SK-N-SH (cell line): ENCODE data around the gene BTNL2. TPM values are rescaled to one million over a fixed set of nuclear protein-coding genes. Genes with fewer than 3 reads are reported as not detected.

Experiments used
- CTCF ChIA-PET: fragments of 300-600, 350-600 bp; formaldehyde crosslinking; extraction: SDS; loops from one replicate; lab custom pipeline; 2021; lab: Yijun Ruan, JAX
- POLR2A ChIA-PET: fragments of 350-600 bp; sonication (Branson Sonifier 250); formaldehyde crosslinking; extraction: SDS; loops from one replicate; lab custom pipeline; 2020; ENCODE audit warnings: antibody characterized with exemption, inconsistent platforms; lab: Yijun Ruan, JAX
- DNase-seq: peaks from one replicate; pipeline ENCODE4 v3.0.0; 2012
- H2AFZ ChIP-seq: fragments of 200-600 bp; sonication (generic); 2 replicates; pipeline ENCODE4 v1.8.1; 2016; ENCODE audit warnings: antibody characterized with exemption, mild to moderate bottlenecking, low read depth
- H3F3A ChIP-seq: fragments of 200-600 bp; sonication (generic); replicated peaks from 2 replicates; pipeline ENCODE3; 2016; ENCODE audit warnings: antibody characterized with exemption, mild to moderate bottlenecking; ENCODE audit not compliant: insufficient read depth
- H3K27ac ChIP-seq, 2 experiments: fragments of 200-500 bp in 1 of 2; fragments of 200-600 bp in 1 of 2; sonication (Bioruptor generic) in 1 of 2; sonication (generic), shearing (Covaris generic) in 1 of 2; 2 replicates each; pipeline versions ENCODE4 v1.5.1 to v1.6.1; 2014 to 2016; ENCODE audit warnings: low read depth in 2 of 2, inconsistent platforms in 1 of 2, low read length in 1 of 2, mild to moderate bottlenecking in 1 of 2, mixed read lengths in 1 of 2
- H3K27me3 ChIP-seq: fragments of 200-600 bp; sonication (generic), shearing (Covaris generic); 2 replicates; pipeline ENCODE4 v1.6.1; 2016; ENCODE audit warnings: mixed run types; ENCODE audit not compliant: insufficient read depth
- H3K36me3 ChIP-seq, 2 experiments: fragments of 200-500 bp in 1 of 2; fragments of 200-600 bp in 1 of 2; sonication (Bioruptor generic) in 1 of 2; sonication (generic) in 1 of 2; replicated peaks in 1 of 2; 2 replicates each; pipeline versions ENCODE3 to v1.5.1; 2014 to 2016; ENCODE audit warnings: low read length in 1 of 2, mild to moderate bottlenecking in 1 of 2; ENCODE audit not compliant: insufficient read depth in 2 of 2, control insufficient read depth in 1 of 2
- H3K4me1 ChIP-seq, 2 experiments: fragments of 200-500 bp in 1 of 2; fragments of 200-600 bp in 1 of 2; sonication (Bioruptor generic) in 1 of 2; sonication (generic), shearing (Covaris generic) in 1 of 2; 2 replicates each; pipeline versions ENCODE4 v1.5.1 to v1.6.1; 2014 to 2016; ENCODE audit warnings: low read depth in 1 of 2, low read length in 1 of 2, mixed run types in 1 of 2; ENCODE audit not compliant: insufficient read depth in 2 of 2, control insufficient read depth in 1 of 2
- H3K4me2 ChIP-seq: fragments of 200-600 bp; sonication (generic), shearing (Covaris generic); 2 replicates; pipeline ENCODE4 v1.6.1; 2017; ENCODE audit warnings: mixed run types
- H3K4me3 ChIP-seq, 2 experiments: fragments of 200-500 bp in 1 of 2; fragments of 200-600 bp in 1 of 2; sonication (Bioruptor generic) in 1 of 2; sonication (generic), shearing (Covaris generic) in 1 of 2; 2 replicates each; pipeline versions ENCODE4 v1.5.1 to v1.8.1; 2014 to 2016; ENCODE audit warnings: low read depth in 2 of 2, inconsistent platforms in 1 of 2, low read length in 1 of 2, mild to moderate bottlenecking in 1 of 2, mixed read lengths in 1 of 2, moderate library complexity in 1 of 2
- H3K79me2 ChIP-seq: fragments of 200-600 bp; sonication (generic); 2 replicates; pipeline ENCODE4 v1.8.1; 2017; ENCODE audit warnings: mild to moderate bottlenecking; ENCODE audit not compliant: insufficient read depth
- H3K9ac ChIP-seq: fragments of 200-600 bp; sonication (generic); 2 replicates; pipeline ENCODE4 v1.6.1; 2017; ENCODE audit warnings: mixed run types
- H3K9me2 ChIP-seq: fragments of 200-600 bp; sonication (generic); 2 replicates; pipeline ENCODE4 v1.6.1; 2017; ENCODE audit warnings: mixed run types
- H3K9me3 ChIP-seq: fragments of 200-600 bp; sonication (generic); 2 replicates; pipeline ENCODE4 v1.6.1; 2017; ENCODE audit warnings: mixed run types, mild to moderate bottlenecking, moderate library complexity
- H4K20me1 ChIP-seq: fragments of 200-600 bp; sonication (generic); 2 replicates; pipeline ENCODE4 v1.6.1; 2017; ENCODE audit warnings: mild to moderate bottlenecking, mixed run types; ENCODE audit not compliant: insufficient read depth
- FOSL2 ChIP-seq: IDR thresholded peaks from 2 replicates; pipeline ENCODE4 v1.4.0; 2012; ENCODE audit warnings: low read depth, mild to moderate bottlenecking, moderate library complexity, borderline replicate concordance
- FOXJ3 ChIP-seq: sonication (generic); formaldehyde crosslinking; IDR thresholded peaks from 2 replicates; pipeline ENCODE4 v1.5.1; 2020; ENCODE audit warnings: mild to moderate bottlenecking, missing genetic modification reagents
- FOXM1 ChIP-seq: IDR thresholded peaks from 2 replicates; pipeline ENCODE4 v1.4.0; 2012; ENCODE audit warnings: low read depth, mild to moderate bottlenecking
- GATA2 ChIP-seq: sonication (generic); formaldehyde crosslinking; IDR thresholded peaks from 2 replicates; pipeline ENCODE4 v1.5.0; 2020; ENCODE audit warnings: mild to moderate bottlenecking, missing genetic modification reagents
- IRF3 ChIP-seq: fragments of 150-350 bp; IDR thresholded peaks from 2 replicates; pipeline ENCODE4 v1.6.1; 2016; ENCODE audit warnings: mild to moderate bottlenecking, low read depth, low read length
- JUND ChIP-seq: IDR thresholded peaks from 2 replicates; pipeline ENCODE4 v1.4.0; 2012
- MAX ChIP-seq: IDR thresholded peaks from 2 replicates; pipeline ENCODE4 v1.4.0; 2012; ENCODE audit warnings: low read depth
- MEF2A ChIP-seq: IDR thresholded peaks from 2 replicates; pipeline ENCODE4 v1.4.0; 2012; ENCODE audit warnings: low read depth, borderline replicate concordance
- MXI1 ChIP-seq: IDR thresholded peaks from 2 replicates; pipeline ENCODE4 v1.6.1; 2012; ENCODE audit warnings: mild to moderate bottlenecking, low read depth, low read length, improper control_type of control experiment
- NFIC ChIP-seq: IDR thresholded peaks from 2 replicates; pipeline ENCODE4 v1.4.0; 2012; ENCODE audit warnings: borderline replicate concordance
- NRF1 ChIP-seq: IDR thresholded peaks from 2 replicates; pipeline ENCODE4 v1.6.1; 2012; ENCODE audit warnings: low read depth, mild to moderate bottlenecking, low read length
- POLR2AphosphoS5 ChIP-seq: IDR thresholded peaks from 2 replicates; pipeline ENCODE4 v1.6.1; 2012; ENCODE audit warnings: low read depth, low read length
- RCOR1 ChIP-seq: fragments of 150-350 bp; IDR thresholded peaks from 2 replicates; pipeline ENCODE4 v1.6.1; 2017; ENCODE audit warnings: antibody characterized with exemption, low read length
- RFX5 ChIP-seq: IDR thresholded peaks from 2 replicates; pipeline ENCODE4 v1.6.1; 2012; ENCODE audit warnings: mild to moderate bottlenecking, improper control_type of control experiment, low read length
- RXRA ChIP-seq: IDR thresholded peaks from 2 replicates; pipeline ENCODE4 v1.4.0; 2012; ENCODE audit warnings: low read depth, mild to moderate bottlenecking, borderline replicate concordance
- TAF1 ChIP-seq: IDR thresholded peaks from 2 replicates; pipeline ENCODE4 v1.6.1; 2012; ENCODE audit warnings: low read depth, mild to moderate bottlenecking, low read length, moderate library complexity, borderline replicate concordance
- TCF12 ChIP-seq: IDR thresholded peaks from 2 replicates; pipeline ENCODE4 v1.4.0; 2012
- TEAD4 ChIP-seq: IDR thresholded peaks from 2 replicates; pipeline ENCODE4 v1.4.0; 2012; ENCODE audit warnings: mild to moderate bottlenecking, borderline replicate concordance; ENCODE audit not compliant: insufficient read depth
- USF2 ChIP-seq: fragments of 150-350 bp; IDR thresholded peaks from 2 replicates; pipeline ENCODE4 v1.6.1; 2017; ENCODE audit warnings: antibody characterized with exemption, low read length, low read depth, borderline replicate concordance
- ZBTB33 ChIP-seq: IDR thresholded peaks from 2 replicates; pipeline ENCODE4 v1.4.0; 2012; ENCODE audit warnings: low read depth, borderline replicate concordance
- whole genome bisulfite sequencing: methylation state at CpG from one replicate; pipeline ENCODE4 v1.1.6; 2017; ENCODE audit warnings: low lambda C conversion rate; 5-methylcytosine and 5-hydroxymethylcytosine counted together
- polyA plus RNA-seq, 3 experiments: library from polyadenylated mRNA; depleted of rRNA; stranded (reverse); fragments of >200 nt; gene quantifications; 2 replicates each; pipeline ENCODE4 v1.2.3, GENCODE V29; 2012

BTNL2 gene
- polyA plus RNA-seq, 1 of the 3 experiments (the other 2 are of a cell fraction), result not detected

GRCh38 chr6:32406197-32406596, 784 bp downstream of the BTNL2 start:
- Histone ChIP-seq H3K4me1 (no peaks in the 10 kb centered on the region), H3K9me3 (no peaks in the 10 kb centered on the region), H3K36me3 (no peaks in the 10 kb centered on the region), H3K79me2 (no peaks in the 10 kb centered on the region), H3K27ac (no peak overlapping the region), H3K9me2 (no peaks in the 10 kb centered on the region), H3K27me3 (peaks cover 40% of the 10 kb centered on the region), H3K4me3 (no peak overlapping the region), H3K9ac (no peak overlapping the region), H3F3A (no peaks in the 10 kb centered on the region), H4K20me1 (no peaks in the 10 kb centered on the region), H3K4me2 (no peak overlapping the region), H2AFZ (no peak overlapping the region)
- POLR2A ChIA-PET, result no interaction called here
- WGBS, result 4% methylated on average over 9 of the region's 9 CpGs
- CTCF ChIA-PET, result interaction anchor here (0.9 to 1.9 kb wide), 4 partner anchors 9 to 462 kb away, joined by 3 to 7 read pairs (median 5); no protein-coding TSS in a partner anchor
- no peak for DNase-seq
- no peak for TF ChIP-seq MEF2A
- TF ChIP-seq NFIC, result no peak
- TF ChIP-seq ZBTB33, result no peak
- TF ChIP-seq FOXJ3 (CRISPR knock-in tag), result no peak
- TF ChIP-seq POLR2AphosphoS5, result no peak
- no peak for TF ChIP-seq RCOR1
- no peak for TF ChIP-seq RFX5
- no peak for TF ChIP-seq TAF1
- no peak for TF ChIP-seq RXRA
- no peak for TF ChIP-seq TEAD4
- TF ChIP-seq FOSL2, result no peak
- TF ChIP-seq FOXM1, result no peak
- no peak for TF ChIP-seq MAX
- no peak for TF ChIP-seq TCF12
- TF ChIP-seq IRF3, result no peak
- no peak for TF ChIP-seq NRF1
- TF ChIP-seq USF2, result no peak
- no peak for TF ChIP-seq JUND
- no peak for TF ChIP-seq GATA2 (CRISPR knock-in tag)
- no peak for TF ChIP-seq MXI1
